ENCODE data around the gene TBC1D10A. TPM values are rescaled to one million over a fixed set of nuclear protein-coding genes. Genes with fewer than 3 reads are reported as not detected.

The TBC1D10A gene
- total and polyA plus RNA-seq, 2 experiments from 2014 or later, result 3.3 to 8.8 TPM

DNA sequence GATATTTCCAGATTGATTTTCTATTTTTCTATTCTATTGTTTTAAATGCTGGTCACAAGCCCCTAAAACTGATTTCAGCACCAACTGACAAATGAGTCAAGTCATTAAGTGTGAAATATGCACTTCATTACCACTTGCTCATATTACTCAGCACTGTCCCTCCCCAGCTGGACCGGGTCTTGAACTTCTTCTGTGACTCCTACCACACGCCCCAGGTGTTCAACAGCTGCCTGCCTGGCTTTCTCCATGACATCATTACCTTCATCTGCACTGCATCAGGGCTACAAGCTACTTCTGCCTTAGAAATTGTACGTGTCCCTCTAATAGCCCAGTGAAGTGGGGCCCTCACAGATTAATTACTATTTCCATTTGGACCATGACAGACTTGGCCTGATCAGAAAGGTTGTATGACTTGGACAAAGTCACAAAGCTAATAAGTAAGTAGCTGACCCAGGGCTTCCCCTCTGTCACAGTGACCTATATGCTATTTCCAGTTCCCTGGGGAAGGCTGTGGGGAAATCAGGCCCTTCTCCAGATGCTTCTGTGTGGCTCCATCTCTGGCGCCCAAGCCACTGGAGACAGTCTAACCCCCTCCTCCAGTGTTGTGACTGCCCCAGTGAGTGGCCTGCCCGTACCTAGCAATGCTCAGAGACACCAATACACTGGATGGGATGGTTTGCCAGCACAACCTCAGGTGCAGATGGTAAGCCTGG is 18.1 kb downstream of the TBC1D10A start:
- H3F3A ChIP-seq (replicated peaks; ENCODE audit: low read depth), result no peaks in the 10 kb centered on the region
- H3K79me2 ChIP-seq (replicated peaks; ENCODE audit: insufficient read depth), result no peaks in the 10 kb centered on the region
- no peaks in the 10 kb centered on the region for H3K27me3 ChIP-seq (ENCODE audit: insufficient read depth)
- H3K27ac Mint-ChIP-seq, result no peak overlapping the region
- peaks cover 3% of the 10 kb centered on the region for H3K27me3 Mint-ChIP-seq (ENCODE audit: insufficient read depth, low read depth, poor library complexity)
- no peaks in the 10 kb centered on the region for H3K9me3 Mint-ChIP-seq
- H3K27ac ChIP-seq (ENCODE audit: low read depth), result no peak overlapping the region
- H3K4me3 Mint-ChIP-seq, result no peak overlapping the region
- peaks cover 11% of the 10 kb centered on the region for H3K4me1 Mint-ChIP-seq
- TF ChIP-seq EZH2 (IDR thresholded peaks at IDR 0.05; ENCODE audit: low read depth, unreplicated experiment) (no peak), NANOG (IDR thresholded peaks at IDR 0.05; ENCODE audit: borderline replicate concordance) (no peak), JUNB (IDR thresholded peaks at IDR 0.05; ENCODE audit: unreplicated experiment) (no peak), POLR2AphosphoS5 (IDR thresholded peaks at IDR 0.05; ENCODE audit: low read depth) (no peak), ZNF331 (CRISPR knock-in tag; IDR thresholded peaks at IDR 0.05; ENCODE audit: low read depth) (no peak), CREB1 (CRISPR knock-in tag; IDR thresholded peaks at IDR 0.05; ENCODE audit: low read depth) (no peak), EZH2phosphoT487 (IDR thresholded peaks at IDR 0.05; ENCODE audit: unreplicated experiment) (no peak)
- TF ChIP-seq, protein P1, sequence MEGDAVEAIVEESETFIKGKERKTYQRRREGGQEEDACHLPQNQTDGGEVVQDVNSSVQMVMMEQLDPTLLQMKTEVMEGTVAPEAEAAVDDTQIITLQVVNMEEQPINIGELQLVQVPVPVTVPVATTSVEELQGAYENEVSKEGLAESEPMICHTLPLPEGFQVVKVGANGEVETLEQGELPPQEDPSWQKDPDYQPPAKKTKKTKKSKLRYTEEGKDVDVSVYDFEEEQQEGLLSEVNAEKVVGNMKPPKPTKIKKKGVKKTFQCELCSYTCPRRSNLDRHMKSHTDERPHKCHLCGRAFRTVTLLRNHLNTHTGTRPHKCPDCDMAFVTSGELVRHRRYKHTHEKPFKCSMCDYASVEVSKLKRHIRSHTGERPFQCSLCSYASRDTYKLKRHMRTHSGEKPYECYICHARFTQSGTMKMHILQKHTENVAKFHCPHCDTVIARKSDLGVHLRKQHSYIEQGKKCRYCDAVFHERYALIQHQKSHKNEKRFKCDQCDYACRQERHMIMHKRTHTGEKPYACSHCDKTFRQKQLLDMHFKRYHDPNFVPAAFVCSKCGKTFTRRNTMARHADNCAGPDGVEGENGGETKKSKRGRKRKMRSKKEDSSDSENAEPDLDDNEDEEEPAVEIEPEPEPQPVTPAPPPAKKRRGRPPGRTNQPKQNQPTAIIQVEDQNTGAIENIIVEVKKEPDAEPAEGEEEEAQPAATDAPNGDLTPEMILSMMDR (conservative IDR thresholded peaks at IDR 0.05; ENCODE audit: low read depth in 2 of 2), result no peak
- TF ChIP-seq, protein P2, sequence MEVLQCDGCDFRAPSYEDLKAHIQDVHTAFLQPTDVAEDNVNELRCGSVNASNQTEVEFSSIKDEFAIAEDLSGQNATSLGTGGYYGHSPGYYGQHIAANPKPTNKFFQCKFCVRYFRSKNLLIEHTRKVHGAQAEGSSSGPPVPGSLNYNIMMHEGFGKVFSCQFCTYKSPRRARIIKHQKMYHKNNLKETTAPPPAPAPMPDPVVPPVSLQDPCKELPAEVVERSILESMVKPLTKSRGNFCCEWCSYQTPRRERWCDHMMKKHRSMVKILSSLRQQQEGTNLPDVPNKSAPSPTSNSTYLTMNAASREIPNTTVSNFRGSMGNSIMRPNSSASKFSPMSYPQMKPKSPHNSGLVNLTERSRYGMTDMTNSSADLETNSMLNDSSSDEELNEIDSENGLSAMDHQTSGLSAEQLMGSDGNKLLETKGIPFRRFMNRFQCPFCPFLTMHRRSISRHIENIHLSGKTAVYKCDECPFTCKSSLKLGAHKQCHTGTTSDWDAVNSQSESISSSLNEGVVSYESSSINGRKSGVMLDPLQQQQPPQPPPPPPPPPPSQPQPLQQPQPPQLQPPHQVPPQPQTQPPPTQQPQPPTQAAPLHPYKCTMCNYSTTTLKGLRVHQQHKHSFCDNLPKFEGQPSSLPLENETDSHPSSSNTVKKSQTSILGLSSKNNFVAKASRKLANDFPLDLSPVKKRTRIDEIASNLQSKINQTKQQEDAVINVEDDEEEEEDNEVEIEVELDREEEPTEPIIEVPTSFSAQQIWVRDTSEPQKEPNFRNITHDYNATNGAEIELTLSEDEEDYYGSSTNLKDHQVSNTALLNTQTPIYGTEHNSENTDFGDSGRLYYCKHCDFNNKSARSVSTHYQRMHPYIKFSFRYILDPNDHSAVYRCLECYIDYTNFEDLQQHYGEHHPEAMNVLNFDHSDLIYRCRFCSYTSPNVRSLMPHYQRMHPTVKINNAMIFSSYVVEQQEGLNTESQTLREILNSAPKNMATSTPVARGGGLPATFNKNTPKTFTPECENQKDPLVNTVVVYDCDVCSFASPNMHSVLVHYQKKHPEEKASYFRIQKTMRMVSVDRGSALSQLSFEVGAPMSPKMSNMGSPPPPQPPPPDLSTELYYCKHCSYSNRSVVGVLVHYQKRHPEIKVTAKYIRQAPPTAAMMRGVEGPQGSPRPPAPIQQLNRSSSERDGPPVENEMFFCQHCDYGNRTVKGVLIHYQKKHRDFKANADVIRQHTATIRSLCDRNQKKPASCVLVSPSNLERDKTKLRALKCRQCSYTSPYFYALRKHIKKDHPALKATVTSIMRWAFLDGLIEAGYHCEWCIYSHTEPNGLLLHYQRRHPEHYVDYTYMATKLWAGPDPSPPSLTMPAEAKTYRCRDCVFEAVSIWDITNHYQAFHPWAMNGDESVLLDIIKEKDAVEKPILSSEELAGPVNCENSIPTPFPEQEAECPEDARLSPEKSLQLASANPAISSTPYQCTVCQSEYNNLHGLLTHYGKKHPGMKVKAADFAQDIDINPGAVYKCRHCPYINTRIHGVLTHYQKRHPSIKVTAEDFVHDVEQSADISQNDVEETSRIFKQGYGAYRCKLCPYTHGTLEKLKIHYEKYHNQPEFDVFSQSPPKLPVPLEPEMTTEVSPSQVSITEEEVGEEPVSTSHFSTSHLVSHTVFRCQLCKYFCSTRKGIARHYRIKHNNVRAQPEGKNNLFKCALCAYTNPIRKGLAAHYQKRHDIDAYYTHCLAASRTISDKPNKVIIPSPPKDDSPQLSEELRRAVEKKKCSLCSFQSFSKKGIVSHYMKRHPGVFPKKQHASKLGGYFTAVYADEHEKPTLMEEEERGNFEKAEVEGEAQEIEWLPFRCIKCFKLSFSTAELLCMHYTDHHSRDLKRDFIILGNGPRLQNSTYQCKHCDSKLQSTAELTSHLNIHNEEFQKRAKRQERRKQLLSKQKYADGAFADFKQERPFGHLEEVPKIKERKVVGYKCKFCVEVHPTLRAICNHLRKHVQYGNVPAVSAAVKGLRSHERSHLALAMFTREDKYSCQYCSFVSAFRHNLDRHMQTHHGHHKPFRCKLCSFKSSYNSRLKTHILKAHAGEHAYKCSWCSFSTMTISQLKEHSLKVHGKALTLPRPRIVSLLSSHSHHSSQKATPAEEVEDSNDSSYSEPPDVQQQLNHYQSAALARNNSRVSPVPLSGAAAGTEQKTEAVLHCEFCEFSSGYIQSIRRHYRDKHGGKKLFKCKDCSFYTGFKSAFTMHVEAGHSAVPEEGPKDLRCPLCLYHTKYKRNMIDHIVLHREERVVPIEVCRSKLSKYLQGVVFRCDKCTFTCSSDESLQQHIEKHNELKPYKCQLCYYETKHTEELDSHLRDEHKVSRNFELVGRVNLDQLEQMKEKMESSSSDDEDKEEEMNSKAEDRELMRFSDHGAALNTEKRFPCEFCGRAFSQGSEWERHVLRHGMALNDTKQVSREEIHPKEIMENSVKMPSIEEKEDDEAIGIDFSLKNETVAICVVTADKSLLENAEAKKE (CRISPR knock-in tag; IDR thresholded peaks at IDR 0.05), result no peak
- TF ChIP-seq, protein P3, sequence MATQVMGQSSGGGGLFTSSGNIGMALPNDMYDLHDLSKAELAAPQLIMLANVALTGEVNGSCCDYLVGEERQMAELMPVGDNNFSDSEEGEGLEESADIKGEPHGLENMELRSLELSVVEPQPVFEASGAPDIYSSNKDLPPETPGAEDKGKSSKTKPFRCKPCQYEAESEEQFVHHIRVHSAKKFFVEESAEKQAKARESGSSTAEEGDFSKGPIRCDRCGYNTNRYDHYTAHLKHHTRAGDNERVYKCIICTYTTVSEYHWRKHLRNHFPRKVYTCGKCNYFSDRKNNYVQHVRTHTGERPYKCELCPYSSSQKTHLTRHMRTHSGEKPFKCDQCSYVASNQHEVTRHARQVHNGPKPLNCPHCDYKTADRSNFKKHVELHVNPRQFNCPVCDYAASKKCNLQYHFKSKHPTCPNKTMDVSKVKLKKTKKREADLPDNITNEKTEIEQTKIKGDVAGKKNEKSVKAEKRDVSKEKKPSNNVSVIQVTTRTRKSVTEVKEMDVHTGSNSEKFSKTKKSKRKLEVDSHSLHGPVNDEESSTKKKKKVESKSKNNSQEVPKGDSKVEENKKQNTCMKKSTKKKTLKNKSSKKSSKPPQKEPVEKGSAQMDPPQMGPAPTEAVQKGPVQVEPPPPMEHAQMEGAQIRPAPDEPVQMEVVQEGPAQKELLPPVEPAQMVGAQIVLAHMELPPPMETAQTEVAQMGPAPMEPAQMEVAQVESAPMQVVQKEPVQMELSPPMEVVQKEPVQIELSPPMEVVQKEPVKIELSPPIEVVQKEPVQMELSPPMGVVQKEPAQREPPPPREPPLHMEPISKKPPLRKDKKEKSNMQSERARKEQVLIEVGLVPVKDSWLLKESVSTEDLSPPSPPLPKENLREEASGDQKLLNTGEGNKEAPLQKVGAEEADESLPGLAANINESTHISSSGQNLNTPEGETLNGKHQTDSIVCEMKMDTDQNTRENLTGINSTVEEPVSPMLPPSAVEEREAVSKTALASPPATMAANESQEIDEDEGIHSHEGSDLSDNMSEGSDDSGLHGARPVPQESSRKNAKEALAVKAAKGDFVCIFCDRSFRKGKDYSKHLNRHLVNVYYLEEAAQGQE (IDR thresholded peaks at IDR 0.05; ENCODE audit: unreplicated experiment), result no peak
- TF ChIP-seq, protein P4, sequence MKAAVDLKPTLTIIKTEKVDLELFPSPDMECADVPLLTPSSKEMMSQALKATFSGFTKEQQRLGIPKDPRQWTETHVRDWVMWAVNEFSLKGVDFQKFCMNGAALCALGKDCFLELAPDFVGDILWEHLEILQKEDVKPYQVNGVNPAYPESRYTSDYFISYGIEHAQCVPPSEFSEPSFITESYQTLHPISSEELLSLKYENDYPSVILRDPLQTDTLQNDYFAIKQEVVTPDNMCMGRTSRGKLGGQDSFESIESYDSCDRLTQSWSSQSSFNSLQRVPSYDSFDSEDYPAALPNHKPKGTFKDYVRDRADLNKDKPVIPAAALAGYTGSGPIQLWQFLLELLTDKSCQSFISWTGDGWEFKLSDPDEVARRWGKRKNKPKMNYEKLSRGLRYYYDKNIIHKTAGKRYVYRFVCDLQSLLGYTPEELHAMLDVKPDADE (IDR thresholded peaks at IDR 0.05), result no peak
- DNase-seq (ENCODE audit: low spot score) (no peak), ATAC-seq (no peak)
- H2AFZ ChIP-seq, result no peak overlapping the region
- peaks cover 3% of the 10 kb centered on the region for H4K20me1 ChIP-seq (replicated peaks; ENCODE audit: insufficient read depth)
- H3K4me2 ChIP-seq, result no peak overlapping the region
- no peak overlapping the region for H3K4me3 ChIP-seq
- H3K36me3 ChIP-seq (ENCODE audit: insufficient read depth), result no peaks in the 10 kb centered on the region
- H3K9me2 ChIP-seq (ENCODE audit: insufficient read depth), result no peaks in the 10 kb centered on the region
- H3K36me3 Mint-ChIP-seq (ENCODE audit: low read depth), result no peaks in the 10 kb centered on the region
- peaks cover 4% of the 10 kb centered on the region; the same call in 1 of the 2 replicates for H3K4me1 ChIP-seq (ENCODE audit: insufficient read depth)
